VCaP (cell line): ENCODE results near the gene GAS7.

Experiments
- H3K27ac ChIP-seq: fragments of 450-650 bp; 2 replicates; pipeline ENCODE4 v1.5.1; 2017
- TF ChIP-seq, protein P1 (sequence below): fragments of 450-650 bp; conservative IDR thresholded peaks from 2 replicates; pipeline ENCODE4 v1.5.1; 2017; ENCODE audit warnings: mild to moderate bottlenecking, moderate library complexity

Gene GAS7

DNA sequence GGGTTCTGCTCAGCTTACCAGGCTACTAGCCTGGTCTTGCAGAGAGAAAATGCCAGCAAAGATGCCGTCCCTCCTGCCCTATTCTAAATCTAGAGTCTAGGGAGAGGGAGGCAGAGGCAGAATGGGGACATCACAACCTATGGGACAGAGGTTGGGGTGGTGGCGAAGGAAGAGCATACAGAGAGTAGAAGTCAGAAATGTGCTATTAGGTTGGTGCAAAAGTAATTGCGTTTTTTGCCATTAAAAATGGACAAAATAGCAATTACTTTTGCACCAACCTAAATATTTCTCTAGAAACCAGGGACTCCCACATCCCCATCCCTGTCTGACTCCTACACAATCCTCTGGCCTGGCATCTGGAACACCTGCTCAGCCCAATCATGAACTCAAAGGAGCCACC is 127.7 kb downstream of the GAS7 start:
- no peak overlapping the region for H3K27ac ChIP-seq
- TF ChIP-seq, protein P1, sequence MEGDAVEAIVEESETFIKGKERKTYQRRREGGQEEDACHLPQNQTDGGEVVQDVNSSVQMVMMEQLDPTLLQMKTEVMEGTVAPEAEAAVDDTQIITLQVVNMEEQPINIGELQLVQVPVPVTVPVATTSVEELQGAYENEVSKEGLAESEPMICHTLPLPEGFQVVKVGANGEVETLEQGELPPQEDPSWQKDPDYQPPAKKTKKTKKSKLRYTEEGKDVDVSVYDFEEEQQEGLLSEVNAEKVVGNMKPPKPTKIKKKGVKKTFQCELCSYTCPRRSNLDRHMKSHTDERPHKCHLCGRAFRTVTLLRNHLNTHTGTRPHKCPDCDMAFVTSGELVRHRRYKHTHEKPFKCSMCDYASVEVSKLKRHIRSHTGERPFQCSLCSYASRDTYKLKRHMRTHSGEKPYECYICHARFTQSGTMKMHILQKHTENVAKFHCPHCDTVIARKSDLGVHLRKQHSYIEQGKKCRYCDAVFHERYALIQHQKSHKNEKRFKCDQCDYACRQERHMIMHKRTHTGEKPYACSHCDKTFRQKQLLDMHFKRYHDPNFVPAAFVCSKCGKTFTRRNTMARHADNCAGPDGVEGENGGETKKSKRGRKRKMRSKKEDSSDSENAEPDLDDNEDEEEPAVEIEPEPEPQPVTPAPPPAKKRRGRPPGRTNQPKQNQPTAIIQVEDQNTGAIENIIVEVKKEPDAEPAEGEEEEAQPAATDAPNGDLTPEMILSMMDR, result no peak

DNA sequence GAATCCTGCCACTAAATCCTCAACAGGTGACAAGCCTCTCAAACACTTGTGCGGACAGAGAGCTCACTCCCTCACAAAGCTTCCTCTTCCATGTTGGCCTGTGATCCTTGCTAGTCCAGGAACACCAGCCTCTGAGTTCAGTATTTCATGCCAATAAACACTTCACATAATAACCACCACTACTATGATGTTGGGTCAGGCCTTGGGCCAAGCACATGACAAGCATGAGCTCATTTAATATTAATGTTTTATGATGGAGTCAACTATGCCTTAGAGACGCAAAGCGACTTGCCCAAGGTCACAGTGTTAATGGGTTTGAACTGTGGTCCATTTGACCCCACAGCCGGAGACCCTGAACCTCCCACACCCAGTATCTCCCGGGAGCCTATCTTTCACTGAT is 129.1 kb downstream of the GAS7 start:
- no peak overlapping the region for H3K27ac ChIP-seq
- TF ChIP-seq, protein P1, result no peak

DNA sequence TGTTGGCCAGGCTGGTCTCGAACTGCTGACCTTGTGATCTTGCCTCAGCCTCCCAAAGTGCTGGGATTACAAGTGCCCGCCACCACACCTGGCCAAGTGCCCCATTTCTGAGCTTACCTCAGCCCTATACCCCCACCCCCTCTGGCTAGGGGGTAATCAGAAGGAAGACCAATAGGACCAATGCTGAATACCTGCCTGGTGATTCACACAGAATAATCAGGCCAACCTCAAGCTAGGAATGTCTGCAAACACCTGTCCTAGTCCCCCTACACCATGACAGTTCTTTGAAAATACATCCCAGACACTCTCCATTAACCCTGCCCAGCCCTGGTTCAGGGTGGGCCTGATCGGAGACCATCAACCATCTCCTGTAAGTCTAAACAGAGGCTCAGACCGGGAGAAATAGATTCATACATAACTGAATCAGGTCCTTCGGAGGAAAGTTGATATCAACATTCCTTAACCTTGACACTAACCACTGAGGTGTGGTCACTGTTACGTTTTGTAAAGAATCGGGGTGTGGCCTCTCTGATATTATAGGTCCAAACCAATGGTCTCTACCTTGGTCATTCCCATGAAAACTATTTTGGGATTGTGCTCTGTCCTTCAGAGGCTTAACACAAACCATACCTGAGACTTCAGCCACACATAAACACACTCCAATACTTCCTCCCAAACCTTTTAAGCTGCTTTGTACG is 130.8 kb downstream of the GAS7 start:
- TF ChIP-seq, protein P1, result no peak
- H3K27ac ChIP-seq, result no peak overlapping the region

DNA sequence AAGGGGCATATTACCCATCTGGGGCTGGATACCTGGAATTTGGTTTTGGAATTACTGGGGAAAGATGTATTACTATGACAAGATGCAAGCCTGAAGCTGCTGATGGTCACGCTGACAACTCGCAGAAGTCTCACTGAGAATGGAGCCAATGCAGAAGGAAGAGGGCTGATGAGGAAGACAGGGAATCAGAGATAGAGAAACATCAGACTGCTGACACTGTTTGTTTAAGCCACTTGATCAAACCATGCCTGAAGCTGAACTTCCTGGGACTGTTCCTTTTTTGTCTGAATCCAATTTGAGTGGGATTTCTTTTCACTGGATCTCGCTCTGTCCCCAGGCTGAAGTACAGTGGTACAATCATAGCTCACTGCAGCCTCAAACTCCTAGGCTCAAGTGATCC is 133.9 kb downstream of the GAS7 start:
- TF ChIP-seq, protein P1, result no peak
- no peak overlapping the region for H3K27ac ChIP-seq

DNA sequence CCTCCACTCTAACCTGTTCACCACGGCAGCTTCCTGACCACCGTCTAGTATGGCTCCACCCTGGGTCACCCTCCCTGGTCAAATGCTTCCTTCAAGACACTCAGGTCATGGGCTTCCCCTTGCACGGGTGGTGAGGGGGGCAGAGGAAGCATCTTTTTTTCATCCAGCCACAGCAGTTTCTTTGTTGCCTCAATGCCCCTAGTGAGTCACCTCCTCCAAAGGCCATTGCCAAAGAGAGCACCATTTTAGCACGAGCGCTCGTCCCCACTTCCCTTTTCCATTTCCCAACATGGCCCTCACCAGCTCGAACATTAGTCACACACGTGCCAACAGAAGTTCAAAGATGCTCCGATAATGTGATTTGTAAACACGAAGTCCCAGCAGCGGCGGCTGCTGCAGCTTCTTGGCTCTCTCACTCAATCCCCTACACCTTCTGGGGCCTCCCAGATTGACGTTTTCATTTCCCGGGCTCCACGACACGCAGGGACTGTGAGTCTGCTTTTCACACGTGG is 134.6 kb downstream of the GAS7 start:
- TF ChIP-seq, protein P1, result no peak
- no peak overlapping the region for H3K27ac ChIP-seq

DNA sequence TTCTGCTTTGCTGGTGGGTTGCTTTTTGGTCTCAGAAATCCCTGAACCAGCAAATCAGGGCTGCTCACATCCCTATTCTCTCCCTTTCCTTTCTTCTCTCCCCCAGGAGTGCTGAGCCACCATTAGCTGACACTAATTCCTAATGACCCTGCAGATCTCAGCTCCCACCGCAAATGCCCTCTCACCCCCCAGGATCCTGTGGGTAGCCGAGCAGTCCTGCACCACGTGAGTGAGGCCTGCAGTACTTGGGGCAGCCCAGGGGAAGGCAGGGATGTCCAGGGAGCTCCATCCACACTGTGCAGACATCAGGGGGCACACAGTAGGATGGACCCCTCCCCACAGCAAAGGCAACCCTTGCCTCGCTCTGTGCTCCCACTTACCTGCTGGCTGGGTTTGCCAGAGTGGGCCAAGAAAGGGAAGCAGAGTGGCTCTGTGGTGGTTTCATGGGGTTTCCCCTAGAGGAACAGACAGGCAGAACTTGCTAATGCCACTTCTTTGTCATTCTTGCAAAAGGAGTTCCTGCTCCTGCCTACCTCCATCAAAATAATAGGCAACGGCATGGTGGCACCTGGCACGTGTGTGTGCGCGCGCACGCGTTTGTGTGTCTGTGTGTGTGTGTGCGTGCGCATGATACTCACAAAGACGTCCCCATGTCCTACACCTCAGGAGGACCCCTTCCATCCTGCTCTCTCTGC is 135.6 kb downstream of the GAS7 start:
- TF ChIP-seq, protein P1, result no peak
- H3K27ac ChIP-seq, result no peak overlapping the region

DNA sequence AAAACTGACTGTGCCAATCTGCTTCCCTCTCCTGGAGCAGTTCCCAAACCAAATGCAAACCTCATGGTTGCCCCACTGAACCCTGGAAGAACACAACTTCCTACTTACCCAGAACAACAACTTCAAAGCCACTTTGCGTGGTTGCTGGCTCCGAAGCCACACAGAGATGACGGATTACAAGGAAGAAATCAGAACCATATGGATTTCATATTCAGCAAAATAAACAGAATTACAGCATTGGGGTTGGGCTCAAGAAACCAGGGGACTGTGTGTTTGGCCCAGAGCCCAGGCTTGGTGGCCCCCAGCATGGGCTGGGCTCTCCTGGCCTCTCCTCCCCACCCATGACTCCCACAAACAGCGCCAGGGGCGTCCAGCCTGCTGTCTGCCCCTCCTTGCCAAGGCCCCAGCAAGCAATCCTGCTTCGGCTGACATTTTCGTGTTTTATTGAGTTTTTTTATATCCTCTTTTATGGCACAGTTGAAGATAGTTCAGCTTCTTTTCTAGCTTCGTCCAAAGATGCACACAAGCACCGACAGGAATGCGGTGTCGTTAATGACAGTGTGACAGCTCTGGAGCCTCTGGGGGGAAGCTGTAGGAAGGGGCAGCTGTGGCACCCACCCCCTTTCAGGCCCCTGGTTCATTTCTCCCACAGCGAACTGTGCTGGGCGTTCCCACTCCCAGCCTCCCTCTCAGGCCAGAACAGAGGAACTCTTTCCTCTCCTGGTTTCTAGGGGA is 137.1 kb downstream of the GAS7 start:
- no peak overlapping the region for H3K27ac ChIP-seq
- TF ChIP-seq, protein P1, result no peak
